Left cardiac atrium (tissue), 4 donors: ENCODE results near the gene SGPL1. TPM values are rescaled to one million over a fixed set of nuclear protein-coding genes. Genes with fewer than 3 reads are reported as not detected.
"Not testable (repeated sequence)": the region's sequence is repeated elsewhere in the genome, so short reads cannot be mapped to it uniquely, and the experiment has no call there.

ENCODE experiments used
- ATAC-seq, 2 donors: fragments of 200-7000 bp; cut with Tn5 transposase; one replicate each; pipeline ENCODE4 v1.9.1; 2020; ENCODE audit warnings: mild to moderate bottlenecking in 2 of 2, moderate library complexity in 2 of 2
- DNase-seq: peaks from one replicate; pipeline ENCODE4 v3.0.0-alpha.2; 2020
- intact Hi-C, 2 donors: fragments of 100-400 bp; cut with DNase I; formaldehyde crosslinking; loops; one replicate each; pipeline versions ENCODE4 v1.14.1 to v1.15.1; 2022 to 2023
- total RNA-seq, 2 donors: library from RNA; stranded (reverse); fragmentation: NEBNext Ultra II Directional; extraction: Animal tissue kit (Norgen Biotek cat#: 25700); gene quantifications; one replicate each; pipeline ENCODE4 v1.2.1, GENCODE V29; 2021
- donor health status: DM: no; HTN: yes; CAD: no.
- donor health status: DM: no; HTN: yes; CAD: no; lungs with severe emphysema.
- donor health status: DM: yes; HTN: yes; CAD: no.
- donor health status: Dilated cardiomyopathy.

The SGPL1 gene
- total RNA-seq, 2 donors from 2014 or later = 18.5 to 19.3 TPM

DNA sequence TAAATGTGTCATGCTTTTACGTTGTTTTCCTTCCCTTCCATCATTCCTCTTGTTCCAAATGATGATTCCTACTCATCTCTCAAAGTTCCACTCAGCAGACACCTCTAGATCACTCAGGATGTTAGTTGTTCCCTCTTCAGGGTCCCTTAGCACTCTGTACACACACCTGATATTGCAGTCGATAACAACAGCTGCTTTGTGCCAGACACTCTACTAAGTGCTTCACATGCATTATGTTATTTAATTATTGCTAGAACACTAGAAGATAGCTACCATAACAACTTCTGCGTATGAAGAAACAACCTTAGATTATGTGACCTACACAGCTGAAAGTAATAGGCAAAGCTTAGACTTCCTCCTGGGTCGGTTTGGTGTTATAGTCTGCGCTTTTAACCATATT, 43.0 kb downstream of the SGPL1 start:
- ATAC-seq (no peak), DNase-seq (no peak)
- intact Hi-C loops = no loop called here

DNA sequence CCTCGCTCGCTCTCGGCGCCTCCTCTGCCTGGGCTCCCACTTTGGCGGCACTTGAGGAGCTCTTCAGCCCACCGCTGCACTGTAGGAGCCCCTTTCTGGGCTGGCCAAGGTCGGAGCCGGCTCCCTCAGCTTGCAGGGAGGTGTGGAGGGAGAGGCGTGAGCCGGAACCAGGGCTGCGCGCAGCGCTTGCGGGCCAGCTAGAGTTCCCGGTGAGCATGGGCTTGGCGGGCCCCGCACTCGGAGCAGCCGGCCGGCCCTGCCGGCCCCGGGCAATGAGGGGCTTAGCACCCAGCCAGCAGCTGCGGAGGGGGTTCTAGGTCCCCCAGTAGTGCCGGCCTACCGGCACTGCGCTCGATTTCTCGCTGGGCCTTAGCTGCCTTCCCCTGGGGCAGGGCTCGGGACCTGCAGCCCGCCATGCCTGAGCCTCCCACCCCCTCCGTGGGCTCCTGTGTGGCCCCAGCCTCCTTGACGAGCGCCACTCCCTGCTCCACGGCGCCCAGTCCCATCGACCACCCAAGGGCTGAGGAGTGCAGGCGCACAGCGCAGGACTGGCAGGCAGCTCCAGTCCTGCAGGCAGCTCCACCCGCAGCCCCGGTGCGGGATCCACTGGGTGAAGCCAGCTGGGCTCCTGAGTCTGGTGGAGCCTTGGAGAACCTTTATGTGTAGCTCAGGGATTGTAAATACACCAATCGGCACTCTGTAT, 45.9 kb downstream of the SGPL1 start:
- DNase-seq, ATAC-seq: not testable (repeated sequence)
- intact Hi-C loops = loop anchor here in 1 of 2 donors (5.0 kb wide), 1 partner anchor 34 kb away; no protein-coding TSS in a partner anchor

DNA sequence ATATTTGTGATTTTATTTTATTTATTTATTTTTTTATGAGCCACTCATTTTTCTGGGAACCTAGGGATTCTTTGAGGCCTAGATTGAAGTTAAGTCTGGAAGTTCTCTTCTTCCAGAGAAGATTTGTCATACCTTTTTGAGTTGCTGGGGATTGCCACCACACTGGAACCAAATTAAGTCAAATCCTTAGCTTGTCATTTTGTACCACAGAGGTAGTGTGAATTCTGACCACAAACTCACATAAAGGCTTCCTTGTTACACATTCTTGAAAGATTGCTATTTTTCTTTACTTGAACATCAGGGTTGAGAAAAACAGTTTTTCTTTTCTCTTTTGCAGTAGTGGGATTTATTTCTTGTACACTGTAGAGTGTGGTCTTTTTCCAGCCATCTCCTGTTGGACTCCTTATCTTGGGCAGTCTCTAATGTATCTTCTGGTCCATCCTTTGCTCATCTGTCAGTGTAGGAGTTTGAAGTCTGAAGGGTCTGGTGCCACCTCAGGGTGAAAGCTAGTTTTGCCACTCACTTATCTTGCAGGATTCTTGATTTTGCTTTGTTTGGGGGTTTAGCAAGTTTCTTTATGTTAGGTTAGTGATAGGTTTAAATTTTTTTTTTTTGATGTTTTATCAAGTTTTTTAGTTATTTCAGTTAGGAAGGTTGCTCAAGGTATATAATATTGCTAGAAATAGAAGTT, 47.9 kb downstream of the SGPL1 start:
- intact Hi-C loops = loop anchor here in 1 of 2 donors (5.0 kb wide), 1 partner anchor 36 kb away; no protein-coding TSS in a partner anchor
- DNase-seq (no peak), ATAC-seq (no peak)

DNA sequence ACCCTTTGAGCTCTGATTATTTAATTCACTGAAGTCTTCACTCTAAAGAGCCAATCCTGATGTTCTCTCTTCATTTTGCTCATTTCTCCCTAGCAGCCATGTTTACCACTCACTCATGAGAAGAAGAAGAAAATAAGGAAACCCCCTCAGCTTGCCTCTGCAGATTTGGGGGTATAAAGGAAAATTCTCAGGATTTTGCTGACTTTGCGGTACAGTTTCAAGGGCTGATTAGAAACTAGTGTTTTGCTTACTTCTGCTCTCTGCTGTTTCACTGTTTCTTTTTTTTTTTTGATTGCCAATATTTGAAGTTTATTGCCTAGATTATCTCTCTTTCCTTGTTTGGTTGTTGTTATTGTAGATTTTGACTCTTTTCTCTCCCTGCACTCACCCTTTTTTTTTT, 49.2 kb downstream of the SGPL1 start:
- intact Hi-C loops = loop anchor here in 1 of 2 donors (5.0 kb wide), 1 partner anchor 38 kb away; no protein-coding TSS in a partner anchor
- no peak for DNase-seq
- no peak for ATAC-seq

DNA sequence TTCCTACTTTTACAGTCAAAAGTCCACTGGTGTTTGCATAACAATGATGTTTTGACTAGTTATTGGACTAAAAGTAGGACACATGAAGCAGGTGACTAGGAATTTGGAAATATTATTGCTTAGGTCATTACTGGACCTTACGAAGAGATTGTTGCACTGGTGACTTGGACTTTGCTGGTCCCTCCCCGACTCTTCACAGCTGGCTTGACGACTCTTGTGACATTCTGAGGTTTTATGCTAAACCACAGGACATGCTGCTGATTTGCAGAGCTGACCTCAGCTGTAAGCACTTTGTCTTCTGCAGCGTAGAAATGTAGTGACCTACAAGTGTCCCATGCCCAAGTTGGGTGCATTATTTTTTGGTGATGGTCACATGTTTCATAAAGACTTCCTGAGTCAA, 50.7 kb downstream of the SGPL1 start:
- DNase-seq = no peak
- intact Hi-C loops = no loop called here
- ATAC-seq = peak; percentile 34 to 61

DNA sequence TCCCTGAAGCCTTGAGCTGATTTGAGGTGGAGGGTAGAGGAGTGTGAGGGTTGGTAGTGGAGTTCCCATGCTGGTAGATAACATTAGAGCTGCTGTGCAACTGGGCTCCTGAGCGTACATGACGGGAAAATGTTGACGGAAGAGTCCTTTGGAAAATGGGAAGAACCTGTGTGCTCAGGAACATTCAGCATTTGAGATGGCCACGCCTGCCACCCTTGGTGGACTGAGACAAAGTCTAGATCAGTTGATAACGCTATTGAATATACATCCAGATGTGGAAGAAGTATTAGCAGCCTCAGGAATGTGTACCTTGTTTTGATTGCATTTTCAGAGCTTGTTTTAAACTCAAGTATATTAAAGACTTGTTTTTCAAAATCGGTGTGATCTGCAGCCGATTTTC, 56.5 kb downstream of the SGPL1 start:
- no peak for ATAC-seq
- no peak for DNase-seq
- intact Hi-C loops = loop anchor here in 1 of 2 donors (10.0 kb wide), 1 partner anchor 317 kb away; no protein-coding TSS in a partner anchor

DNA sequence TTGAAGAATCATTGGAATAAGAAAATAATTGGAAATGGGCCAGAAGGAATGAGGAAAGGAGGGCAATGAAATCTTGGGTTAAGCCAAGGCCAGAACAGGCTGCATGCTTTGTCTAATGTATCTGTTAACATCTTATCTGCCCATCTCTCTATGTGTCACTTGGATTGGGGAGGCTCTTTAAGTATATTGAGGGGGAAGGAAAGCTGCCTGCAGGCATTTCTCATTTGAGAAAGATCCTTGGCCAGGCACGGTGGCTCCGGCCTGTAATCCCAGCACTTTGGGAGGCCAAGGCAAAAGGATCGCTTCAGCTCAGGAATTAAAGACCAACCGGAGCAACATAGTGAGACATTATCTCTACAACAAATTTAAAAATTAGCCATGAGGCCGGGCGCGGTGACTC, 58.3 kb downstream of the SGPL1 start:
- ATAC-seq (no peak), DNase-seq (no peak)
- intact Hi-C loops = loop anchor here in 1 of 2 donors (10.0 kb wide), 1 partner anchor 319 kb away; no protein-coding TSS in a partner anchor

DNA sequence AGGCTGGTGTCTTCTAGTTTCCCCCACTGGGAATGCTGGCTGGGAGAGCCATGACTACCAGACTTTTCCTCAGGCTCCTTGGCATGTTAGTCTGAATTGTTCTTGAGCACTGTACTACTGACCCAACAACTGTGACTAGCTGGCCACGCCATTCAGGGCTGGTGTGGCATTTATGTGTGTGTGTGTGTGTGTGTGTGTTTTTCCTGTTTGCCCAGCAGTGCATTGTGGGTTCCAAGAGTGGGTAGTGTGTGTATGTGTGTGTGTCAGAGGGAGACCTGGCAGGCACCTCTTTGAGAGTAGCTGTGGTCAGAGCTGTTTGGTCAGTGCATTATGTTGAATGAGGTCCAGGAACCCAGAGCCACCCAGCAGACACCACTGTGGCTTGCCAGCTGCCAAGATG, 63.5 kb downstream of the SGPL1 start:
- intact Hi-C loops = loop anchor here (2.0 to 10.0 kb wide), 2 partner anchors 324 to 328 kb away; no protein-coding TSS in a partner anchor
- DNase-seq (no peak), ATAC-seq (no peak)

DNA sequence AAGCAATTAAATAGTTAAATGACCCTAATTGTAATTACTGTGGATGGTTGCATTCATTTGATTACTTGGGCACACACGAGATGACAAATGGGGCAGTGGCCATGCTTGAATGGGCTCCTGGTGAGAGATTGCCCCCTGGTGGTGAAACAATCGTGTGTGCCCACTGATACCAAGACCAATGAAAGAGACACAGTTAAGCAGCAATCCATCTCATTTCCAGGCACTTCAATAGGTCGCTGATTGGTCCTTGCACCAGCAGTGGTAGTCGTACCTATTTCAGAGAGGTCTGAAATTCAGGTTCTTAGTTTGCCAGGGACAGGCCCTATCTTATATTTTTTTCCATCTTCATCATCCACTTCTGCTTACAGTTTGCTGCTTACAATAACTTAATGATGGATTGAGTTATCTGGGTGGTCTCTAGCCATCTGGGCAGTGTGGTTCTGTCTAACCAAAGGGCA, 64.4 kb downstream of the SGPL1 start:
- DNase-seq (peak; percentile 78), ATAC-seq (peak; percentile 79 to 82)
- intact Hi-C loops = loop anchor here (1.0 to 5.0 kb wide), 3 partner anchors 65 to 118 kb away; partner anchors contain the start of gene SGPL1 (in 2 of the 2)

DNA sequence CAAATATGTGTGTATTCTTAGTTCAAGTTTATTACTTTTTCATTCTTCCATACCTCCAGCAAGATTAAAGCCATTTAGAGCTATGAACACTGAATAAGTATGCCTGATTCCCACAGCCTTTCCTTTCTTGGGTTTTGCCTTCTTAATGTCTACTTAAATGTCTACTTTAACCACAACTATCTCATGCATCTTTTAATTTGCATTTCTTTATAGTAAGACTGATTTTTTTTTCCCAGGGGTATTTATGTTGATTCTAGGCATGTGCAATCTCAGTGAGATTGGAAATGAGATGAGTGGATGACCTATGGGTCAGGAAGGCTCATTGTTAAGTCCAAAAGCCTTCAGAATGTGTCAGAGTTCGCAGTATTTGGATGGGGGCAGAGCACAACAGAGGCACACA, 69.0 kb downstream of the SGPL1 start:
- intact Hi-C loops = loop anchor here in 1 of 2 donors (5.0 kb wide), 1 partner anchor 122 kb away; no protein-coding TSS in a partner anchor
- no peak for ATAC-seq

DNA sequence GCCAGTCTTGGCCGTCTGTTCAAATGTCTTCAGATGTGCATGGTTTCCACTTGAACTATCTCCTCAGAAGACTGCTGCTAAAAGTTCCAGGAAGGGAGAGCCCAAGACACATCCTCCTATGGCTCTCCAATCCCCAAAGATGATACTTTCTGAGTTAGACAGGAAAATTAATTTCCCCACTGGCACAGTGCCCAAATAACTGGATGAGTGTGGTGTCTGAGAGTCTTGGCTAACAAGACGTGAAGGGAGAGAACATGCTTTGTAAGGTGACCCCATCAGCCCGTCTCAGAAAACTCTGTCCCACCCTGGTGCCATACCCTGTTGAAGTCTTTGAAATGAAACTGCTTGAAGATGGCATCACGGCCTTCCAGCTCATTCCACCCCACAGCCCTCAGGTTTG, 69.7 kb downstream of the SGPL1 start:
- ATAC-seq (no peak), DNase-seq (no peak)
- intact Hi-C loops = no loop called here

More for the DNA sequence above, 69.0 kb downstream of the SGPL1 start:
- no peak for DNase-seq

DNA sequence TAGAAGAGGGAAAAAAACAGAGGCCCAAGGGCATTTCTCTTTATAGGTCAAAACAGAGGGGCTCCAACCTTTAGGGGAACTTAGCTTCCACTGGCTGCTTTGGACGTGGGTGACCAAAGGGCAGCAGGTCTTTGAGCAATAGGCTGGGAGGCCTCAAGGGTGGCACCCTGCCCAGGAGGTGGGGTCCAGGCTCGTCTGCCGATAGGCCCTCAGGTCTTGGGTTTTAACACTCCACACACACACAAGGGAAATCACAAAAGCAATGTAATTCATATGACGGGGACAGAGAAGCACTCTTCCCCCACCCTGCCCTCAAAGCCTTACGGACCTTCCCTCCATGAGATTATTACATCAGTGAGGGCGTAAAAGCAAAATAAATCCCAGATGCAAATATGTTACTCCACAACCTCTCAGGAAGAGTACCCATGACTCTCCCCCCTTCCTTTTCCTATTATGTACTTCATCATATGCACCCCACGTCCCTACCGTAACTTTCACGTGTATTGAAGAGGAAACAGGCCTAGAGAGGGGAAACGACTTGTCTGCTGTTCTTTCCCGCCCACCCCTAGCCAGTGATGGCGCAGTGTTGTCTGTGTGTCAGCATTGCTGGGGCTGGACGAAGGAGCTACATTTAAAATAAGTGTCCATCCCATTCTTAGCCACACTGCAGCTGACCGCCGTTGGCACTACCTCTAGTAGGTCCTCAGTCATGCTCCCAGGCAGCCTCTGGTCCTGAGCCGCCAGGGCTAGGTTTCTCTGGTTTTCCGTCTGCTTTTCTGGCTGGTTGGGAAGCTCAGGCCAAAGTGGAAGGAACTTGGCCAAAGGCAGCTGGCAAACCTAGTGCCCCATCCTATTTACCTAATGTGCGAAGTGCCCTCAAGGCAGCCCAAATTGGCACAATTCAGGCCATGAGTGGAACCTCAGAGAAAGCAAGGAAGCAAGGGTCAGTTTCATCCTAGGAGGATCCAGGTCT, 70.5 kb downstream of the SGPL1 start:
- DNase-seq (no peak), ATAC-seq (peak in 1 of 2 donors; percentile 13)
- intact Hi-C loops = no loop called here

DNA sequence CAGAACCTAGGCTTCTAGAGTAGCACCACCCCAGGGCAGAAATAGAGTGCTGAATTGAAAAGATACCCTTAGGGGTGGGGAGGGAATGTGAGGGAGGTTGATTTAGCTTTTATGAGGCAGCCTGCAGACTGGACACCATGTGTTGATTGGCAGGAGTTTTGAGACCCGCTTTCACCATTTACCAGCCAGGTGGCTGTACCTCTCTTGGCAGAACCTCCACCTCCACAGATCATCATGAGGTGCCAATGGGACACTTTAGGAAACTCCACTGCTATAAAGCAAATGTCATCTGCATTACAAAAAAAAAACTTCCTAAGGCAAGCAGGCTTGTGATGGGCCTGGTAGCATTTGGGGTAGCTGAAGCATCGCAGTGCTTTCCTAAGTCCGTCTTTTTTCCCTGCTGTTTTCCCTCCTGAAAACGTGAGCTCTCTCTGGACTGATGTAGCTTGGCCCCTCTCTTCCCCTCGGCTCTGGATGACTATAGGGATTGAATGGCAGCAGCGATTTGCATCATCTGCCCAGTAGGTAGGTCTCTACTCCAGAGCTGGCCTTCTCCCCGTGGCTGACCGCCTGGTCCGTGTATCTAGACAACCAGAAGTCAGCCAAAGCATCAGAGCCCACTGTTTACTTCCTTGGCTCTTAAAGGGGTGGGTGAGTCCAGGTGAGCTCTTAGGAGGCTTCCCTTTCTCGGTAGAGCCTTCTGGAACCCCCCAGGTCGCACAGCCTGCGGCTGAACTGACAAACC, 71.3 kb downstream of the SGPL1 start:
- intact Hi-C loops = no loop called here
- DNase-seq = no peak
- no peak for ATAC-seq

DNA sequence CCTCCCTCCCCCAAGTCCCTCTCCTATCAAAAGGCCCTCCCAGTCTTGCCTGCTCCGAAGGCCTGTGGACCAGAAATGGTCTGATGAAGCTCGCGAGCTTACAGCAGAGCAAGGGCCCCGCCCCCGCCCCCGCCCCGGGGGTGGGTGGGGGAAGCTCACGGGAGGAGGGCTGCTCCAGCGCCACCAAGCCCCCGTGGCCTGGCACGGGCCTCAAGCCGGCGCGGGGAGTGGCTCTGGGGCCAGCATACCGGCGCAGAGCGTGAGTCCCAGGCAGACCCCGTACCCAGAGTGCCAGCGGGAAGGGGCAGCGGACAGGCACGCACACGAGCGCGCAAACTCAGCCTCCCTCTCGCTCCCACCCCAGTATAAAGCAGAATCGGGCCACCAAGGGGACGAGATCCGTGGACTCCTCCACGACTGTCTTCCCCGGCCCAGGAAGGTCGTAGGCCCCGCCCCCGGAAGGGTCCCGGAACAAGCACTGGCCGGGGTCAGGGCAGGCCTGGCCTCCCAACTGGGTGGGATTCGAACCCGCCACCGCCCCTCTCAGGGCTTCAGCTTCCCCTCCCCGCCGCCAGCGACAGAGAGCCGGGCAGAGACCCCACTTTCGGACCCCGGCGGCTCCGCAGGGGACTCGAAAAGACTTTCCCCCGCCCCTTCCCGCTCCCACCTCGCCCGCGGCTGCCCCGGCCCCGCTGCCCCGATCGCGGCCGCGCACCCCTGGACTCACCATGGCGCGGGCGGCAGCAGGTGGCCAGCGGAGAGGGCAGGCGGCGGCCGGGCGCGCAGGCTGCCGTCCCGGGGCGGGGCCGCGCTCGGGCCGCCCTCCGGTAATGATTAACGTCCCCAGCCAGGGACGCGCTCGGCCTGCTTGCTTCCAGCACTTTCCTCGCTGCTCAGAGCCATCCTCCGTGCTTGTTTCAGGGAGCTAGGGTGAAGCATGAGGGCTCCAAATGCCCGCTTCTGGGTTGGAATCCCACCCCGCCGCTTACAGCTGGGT, 72.4 kb downstream of the SGPL1 start, which contains the start of gene PCBD1:
PCBD1 (minus strand) TSS at position 762 of the 997 bp plus-strand sequence; CDS start at position 730, 32 bp downstream.
- DNase-seq (peak; percentile 84), ATAC-seq (peak; percentile 88 to 91)
- intact Hi-C loops = no loop called here

DNA sequence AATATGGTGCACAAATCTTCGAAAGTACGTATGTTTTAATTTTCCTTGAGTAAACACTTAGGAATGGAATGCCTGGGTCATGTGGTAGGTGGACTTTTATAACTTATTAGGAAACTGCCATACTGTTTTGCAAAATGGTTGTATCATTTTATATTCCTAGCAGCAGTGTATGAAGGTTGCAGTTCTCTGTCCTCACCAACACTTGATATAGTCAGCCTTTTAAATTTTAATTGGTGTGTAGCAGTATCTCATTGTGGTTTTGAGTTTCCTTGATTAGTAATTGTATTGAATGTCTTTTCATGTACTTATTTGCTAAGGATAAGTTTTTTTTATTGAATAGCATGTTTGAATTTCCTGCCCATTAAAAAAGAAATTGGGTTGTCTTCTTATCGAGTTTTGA, 73.5 kb downstream of the SGPL1 start:
- DNase-seq (no peak), ATAC-seq (no peak)
- intact Hi-C loops = no loop called here

DNA sequence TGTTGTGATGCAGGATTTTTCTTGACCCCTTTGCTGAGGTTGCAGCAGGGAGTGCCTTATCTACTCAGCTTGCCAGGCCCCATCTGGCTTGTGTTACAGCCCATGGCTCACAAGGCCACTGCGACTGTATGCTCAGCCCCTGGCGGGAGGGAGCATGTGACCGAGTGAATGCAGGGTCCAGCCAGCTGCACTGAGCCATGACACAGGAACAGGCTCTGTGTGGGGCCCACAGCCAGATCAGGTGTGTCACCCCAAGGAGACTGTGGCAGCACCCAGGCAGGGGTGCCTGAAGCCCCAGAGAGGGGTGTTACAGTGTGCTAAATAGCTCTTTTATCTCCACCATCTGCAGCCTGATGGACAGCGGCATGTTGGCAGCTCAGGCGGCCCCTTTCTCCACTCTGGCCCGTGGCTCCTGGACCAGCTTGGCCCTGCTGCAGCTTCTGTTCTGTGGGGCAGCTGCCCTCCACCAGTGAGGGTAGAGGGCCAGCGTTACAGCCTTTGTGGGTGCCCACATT, 75.2 kb downstream of the SGPL1 start:
- ATAC-seq = peak; percentile 27 to 39
- peak; percentile 42 for DNase-seq
- intact Hi-C loops = no loop called here

DNA sequence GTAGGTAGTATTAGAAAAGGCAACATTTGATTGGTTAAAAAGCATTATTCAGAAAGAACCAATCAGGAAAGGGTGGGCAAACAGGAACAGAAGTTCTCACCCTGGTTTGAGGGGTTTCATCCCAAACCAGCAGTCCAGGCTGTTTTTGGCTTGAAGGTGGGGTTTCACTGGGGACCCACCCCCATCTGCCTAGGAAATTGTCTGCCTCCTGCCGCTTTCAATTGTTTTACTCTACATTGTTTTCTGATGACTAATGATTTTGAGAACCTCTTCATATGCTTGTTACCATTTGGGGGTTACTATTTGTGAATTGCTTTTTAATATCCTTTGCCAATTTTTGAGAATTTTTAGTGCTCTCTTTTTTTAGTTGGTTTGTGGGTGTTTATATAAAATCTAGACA, 75.9 kb downstream of the SGPL1 start:
- intact Hi-C loops = no loop called here
- ATAC-seq (no peak), DNase-seq (no peak)
